Measurements from ENCODE around the gene EYA2. TPM values are rescaled to one million over a fixed set of nuclear protein-coding genes. Genes with fewer than 3 reads are reported as not detected.
A peak's percentile ranks its signal among the peaks of the same experiment; 100 is the strongest.

Gene EYA2
- total and polyA plus RNA-seq, 5 experiments from 2014 or later, result not detected

- no peaks in the 10 kb centered on the region for H3K36me3 Mint-ChIP-seq
- POLR2A ChIA-PET, result no interaction called here
- no peaks in the 10 kb centered on the region for H3K4me1 Mint-ChIP-seq
- no peaks in the 10 kb centered on the region for H3K9me3 Mint-ChIP-seq
- DNase-seq, result no peak
- peaks cover 4 to 25% (median 15%) of the 10 kb centered on the region in 5 donors for H3K27me3 Mint-ChIP-seq
- no peak overlapping the region for H3K27ac Mint-ChIP-seq
- ATAC-seq, result no peak
- no peak overlapping the region for H3K4me3 Mint-ChIP-seq
Observed at GRCh38 chr20:46937533-46938226, 43.0 kb downstream of the EYA2 start.

- no peak overlapping the region for H3K4me3 Mint-ChIP-seq
- no peak for ATAC-seq
- no peak for DNase-seq
- H3K36me3 Mint-ChIP-seq, result no peaks in the 10 kb centered on the region
- POLR2A ChIA-PET, result no interaction called here
- peaks cover 4 to 18% (median 11%) of the 10 kb centered on the region in 5 donors for H3K27me3 Mint-ChIP-seq
- H3K9me3 Mint-ChIP-seq, result no peaks in the 10 kb centered on the region
- no peak overlapping the region for H3K27ac Mint-ChIP-seq
- H3K4me1 Mint-ChIP-seq, result no peaks in the 10 kb centered on the region
Observed at GRCh38 chr20:46938434-46938833, 43.8 kb downstream of the EYA2 start.

GRCh38 chr20:46939031-46939965 is 44.7 kb downstream of the EYA2 start:
- Mint-ChIP-seq H3K4me3 (no peak overlapping the region), H3K9me3 (no peaks in the 10 kb centered on the region), H3K27me3 (peaks cover 4 to 13% (median 9%) of the 10 kb centered on the region in 5 donors), H3K27ac (no peak overlapping the region), H3K36me3 (no peaks in the 10 kb centered on the region), H3K4me1 (no peaks in the 10 kb centered on the region)
- ATAC-seq (no peak), DNase-seq (no peak)
- POLR2A ChIA-PET, result no interaction called here

- Mint-ChIP-seq H3K4me1 (no peaks in the 10 kb centered on the region), H3K27me3 (peaks cover 0 to 7% (median 2%) of the 10 kb centered on the region in 5 donors), H3K36me3 (no peaks in the 10 kb centered on the region), H3K4me3 (no peak overlapping the region), H3K9me3 (no peaks in the 10 kb centered on the region), H3K27ac (no peak overlapping the region)
- POLR2A ChIA-PET, result no interaction called here
- no peak for DNase-seq
- no peak for ATAC-seq
Observed at GRCh38 chr20:46940616-46941015, 46.0 kb downstream of the EYA2 start.

- POLR2A ChIA-PET, result no interaction called here
- H3K36me3 Mint-ChIP-seq, result no peaks in the 10 kb centered on the region
- H3K4me1 Mint-ChIP-seq, result no peaks in the 10 kb centered on the region
- no peaks in the 10 kb centered on the region for H3K9me3 Mint-ChIP-seq
- ATAC-seq, result no peak
- no peak for DNase-seq
- no peak overlapping the region for H3K4me3 Mint-ChIP-seq
- peaks cover 0 to 7% (median 1%) of the 10 kb centered on the region in 5 donors for H3K27me3 Mint-ChIP-seq
- no peak overlapping the region for H3K27ac Mint-ChIP-seq
Observed at GRCh38 chr20:46941404-46941803, 46.8 kb downstream of the EYA2 start.

GRCh38 chr20:46943861-46944591 is 49.4 kb downstream of the EYA2 start:
- ATAC-seq, result no peak
- Mint-ChIP-seq H3K27ac (no peak overlapping the region), H3K36me3 (no peaks in the 10 kb centered on the region), H3K4me1 (no peaks in the 10 kb centered on the region), H3K4me3 (no peak overlapping the region), H3K9me3 (peaks cover 0 to 2% (median 0%) of the 10 kb centered on the region in 9 donors), H3K27me3 (peaks cover 0 to 5% (median 4%) of the 10 kb centered on the region in 5 donors)
- no peak for DNase-seq
- POLR2A ChIA-PET, result no interaction called here

- no peaks in the 10 kb centered on the region for H3K4me1 Mint-ChIP-seq
- H3K9me3 Mint-ChIP-seq, result peaks cover 0 to 2% (median 0%) of the 10 kb centered on the region in 9 donors
- H3K36me3 Mint-ChIP-seq, result no peaks in the 10 kb centered on the region
- H3K27ac Mint-ChIP-seq, result no peak overlapping the region
- no peak overlapping the region for H3K4me3 Mint-ChIP-seq
- H3K27me3 Mint-ChIP-seq, result peaks cover 0 to 6% (median 5%) of the 10 kb centered on the region in 5 donors
- DNase-seq (no peak), ATAC-seq (no peak)
- POLR2A ChIA-PET, result no interaction called here
Observed at GRCh38 chr20:46945465-46945864, 50.8 kb downstream of the EYA2 start.

GRCh38 chr20:46946181-46946624 is 51.6 kb downstream of the EYA2 start:
- peaks cover 0 to 9% (median 5%) of the 10 kb centered on the region in 5 donors for H3K27me3 Mint-ChIP-seq
- H3K27ac Mint-ChIP-seq, result no peak overlapping the region
- peaks cover 0 to 2% (median 0%) of the 10 kb centered on the region in 9 donors for H3K9me3 Mint-ChIP-seq
- no peaks in the 10 kb centered on the region for H3K36me3 Mint-ChIP-seq
- H3K4me3 Mint-ChIP-seq, result no peak overlapping the region
- no peak for DNase-seq
- ATAC-seq, result no peak
- POLR2A ChIA-PET, result no interaction called here
- no peaks in the 10 kb centered on the region for H3K4me1 Mint-ChIP-seq

- H3K4me3 Mint-ChIP-seq, result no peak overlapping the region
- H3K36me3 Mint-ChIP-seq, result no peaks in the 10 kb centered on the region
- H3K4me1 Mint-ChIP-seq, result no peaks in the 10 kb centered on the region
- no peak overlapping the region for H3K27ac Mint-ChIP-seq
- DNase-seq, result no peak
- no peak for ATAC-seq
- H3K9me3 Mint-ChIP-seq, result peaks cover 0 to 2% (median 0%) of the 10 kb centered on the region in 9 donors
- peaks cover 0 to 9% (median 5%) of the 10 kb centered on the region in 5 donors for H3K27me3 Mint-ChIP-seq
- POLR2A ChIA-PET, result no interaction called here
Observed at GRCh38 chr20:46946796-46947195, 52.2 kb downstream of the EYA2 start.

- Mint-ChIP-seq H3K27ac (no peak overlapping the region), H3K9me3 (peaks cover 0 to 2% (median 0%) of the 10 kb centered on the region in 9 donors), H3K4me1 (no peaks in the 10 kb centered on the region), H3K36me3 (no peaks in the 10 kb centered on the region), H3K27me3 (peaks cover 0 to 13% (median 8%) of the 10 kb centered on the region in 5 donors), H3K4me3 (no peak overlapping the region)
- ATAC-seq (no peak), DNase-seq (no peak)
- POLR2A ChIA-PET, result no interaction called here
Observed at GRCh38 chr20:46948081-46948480, 53.4 kb downstream of the EYA2 start.

GRCh38 chr20:46951405-46951804 is 56.8 kb downstream of the EYA2 start:
- Mint-ChIP-seq H3K27me3 (peaks cover 0 to 15% (median 6%) of the 10 kb centered on the region in 5 donors), H3K36me3 (no peaks in the 10 kb centered on the region), H3K27ac (no peak overlapping the region), H3K4me3 (no peak overlapping the region), H3K4me1 (no peaks in the 10 kb centered on the region), H3K9me3 (peaks cover 0 to 7% (median 2%) of the 10 kb centered on the region in 9 donors)
- DNase-seq (no peak), ATAC-seq (no peak)
- POLR2A ChIA-PET, result no interaction called here

GRCh38 chr20:46951840-46952497 is 57.3 kb downstream of the EYA2 start:
- peaks cover 0 to 9% (median 2%) of the 10 kb centered on the region in 9 donors for H3K9me3 Mint-ChIP-seq
- ATAC-seq, result no peak
- no peak for DNase-seq
- peak overlapping the region in 1 of 10 donors; percentile 9 for H3K27ac Mint-ChIP-seq
- no peaks in the 10 kb centered on the region for H3K4me1 Mint-ChIP-seq
- no peak overlapping the region for H3K4me3 Mint-ChIP-seq
- POLR2A ChIA-PET, result no interaction called here
- H3K27me3 Mint-ChIP-seq, result peaks cover 0 to 14% (median 6%) of the 10 kb centered on the region in 5 donors
- no peaks in the 10 kb centered on the region for H3K36me3 Mint-ChIP-seq

Measured in naive thymus-derived CD8-positive, alpha-beta T cell (primary cell).